Hematopoietic multipotent progenitor cell treated with erythropoietin and hydrocortisone succinate and interleukin-3 and kit ligand, for 8 days (in vitro differentiated cells): ENCODE results near the gene HHATL.
A peak's percentile ranks its signal among the peaks of the same experiment; 100 is the strongest.

Source experiments
- DNase-seq: peaks from one replicate; pipeline ENCODE4 v3.0.0-alpha.2; 2015

The HHATL gene

DNA sequence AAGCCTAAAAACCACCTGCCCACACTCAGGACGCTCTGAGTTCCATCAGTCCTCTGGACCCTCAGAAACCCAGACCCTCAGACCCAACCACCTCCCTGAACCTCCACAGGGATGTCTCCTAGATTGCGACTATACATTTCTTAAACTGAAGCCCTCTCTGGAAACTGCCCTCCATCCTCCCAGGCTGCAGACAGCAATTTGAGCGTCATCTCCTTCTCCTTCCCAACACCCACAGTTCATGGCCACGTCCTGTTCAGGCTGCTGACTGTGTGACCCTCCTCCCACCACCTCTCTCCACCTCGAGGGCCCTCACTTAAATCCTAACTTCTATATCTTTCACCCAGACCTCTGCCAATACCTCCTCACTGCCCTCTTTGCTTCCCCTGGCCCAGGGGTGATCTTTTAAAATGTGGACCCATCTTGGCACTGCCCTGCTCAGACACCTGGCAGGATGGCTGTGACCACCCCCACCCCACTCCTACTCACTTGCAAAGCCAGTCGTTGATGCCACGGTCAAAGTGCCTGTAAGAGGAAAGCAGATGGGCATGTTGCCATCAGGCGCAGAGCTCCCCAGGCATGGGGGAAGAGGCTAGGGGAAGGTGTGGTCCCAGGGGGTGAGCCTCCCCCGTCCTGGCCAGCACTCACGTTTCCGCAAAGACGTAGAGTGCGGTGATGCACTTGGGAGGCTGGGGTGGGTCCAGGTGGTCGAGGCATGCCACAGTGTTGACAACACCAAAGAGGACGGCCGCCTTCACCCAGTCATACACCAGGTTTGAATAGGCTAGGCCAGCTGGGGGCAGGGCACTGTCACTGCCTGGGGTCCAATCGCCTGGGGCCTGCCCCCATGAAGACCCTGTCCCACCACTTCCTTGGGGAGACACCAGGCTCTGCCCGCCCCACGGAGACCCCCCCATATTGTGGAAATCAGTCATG lies 6.0 kb downstream of the HHATL start:
- DNase-seq, result no peak

DNA sequence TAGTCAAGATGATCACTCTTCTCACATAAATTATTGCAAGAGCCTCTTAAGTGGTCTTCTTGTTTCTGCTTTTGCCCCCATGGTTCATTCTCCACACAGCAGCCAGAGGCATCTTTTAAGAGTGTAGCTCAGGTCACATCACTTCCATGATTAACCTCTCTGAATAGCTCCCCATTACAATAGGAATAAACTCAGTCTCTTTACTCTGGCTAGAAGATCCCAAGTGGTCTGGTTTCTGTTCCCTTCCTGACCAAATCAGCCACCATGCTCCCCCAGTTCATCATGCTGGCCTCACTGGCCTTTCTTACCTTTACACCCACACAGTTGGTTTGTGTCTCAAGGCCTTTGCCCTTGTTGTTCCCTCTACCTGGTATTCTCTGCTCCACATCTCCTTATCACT lies 8.2 kb downstream of the HHATL start:
- no peak for DNase-seq

DNA sequence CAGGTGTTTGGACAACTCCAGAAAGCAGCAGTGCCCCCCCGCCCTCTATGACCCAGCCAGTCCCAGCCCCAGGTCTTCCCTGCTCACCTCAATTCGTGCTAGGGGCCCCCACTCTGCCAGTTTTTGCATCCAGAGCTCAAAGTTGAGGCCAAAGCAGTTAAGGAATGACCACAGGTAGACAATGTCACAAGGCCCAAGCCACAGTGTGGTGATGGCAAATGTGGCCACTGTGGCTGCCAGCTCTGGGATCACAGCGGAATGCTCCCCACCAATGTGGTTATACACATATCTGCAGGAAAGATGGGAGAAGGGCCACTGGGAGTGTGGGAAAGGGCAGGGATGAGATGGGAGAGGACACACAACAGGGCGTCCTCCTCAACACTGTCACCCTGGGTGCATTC lies 9.1 kb downstream of the HHATL start:
- DNase-seq, result no peak

DNA sequence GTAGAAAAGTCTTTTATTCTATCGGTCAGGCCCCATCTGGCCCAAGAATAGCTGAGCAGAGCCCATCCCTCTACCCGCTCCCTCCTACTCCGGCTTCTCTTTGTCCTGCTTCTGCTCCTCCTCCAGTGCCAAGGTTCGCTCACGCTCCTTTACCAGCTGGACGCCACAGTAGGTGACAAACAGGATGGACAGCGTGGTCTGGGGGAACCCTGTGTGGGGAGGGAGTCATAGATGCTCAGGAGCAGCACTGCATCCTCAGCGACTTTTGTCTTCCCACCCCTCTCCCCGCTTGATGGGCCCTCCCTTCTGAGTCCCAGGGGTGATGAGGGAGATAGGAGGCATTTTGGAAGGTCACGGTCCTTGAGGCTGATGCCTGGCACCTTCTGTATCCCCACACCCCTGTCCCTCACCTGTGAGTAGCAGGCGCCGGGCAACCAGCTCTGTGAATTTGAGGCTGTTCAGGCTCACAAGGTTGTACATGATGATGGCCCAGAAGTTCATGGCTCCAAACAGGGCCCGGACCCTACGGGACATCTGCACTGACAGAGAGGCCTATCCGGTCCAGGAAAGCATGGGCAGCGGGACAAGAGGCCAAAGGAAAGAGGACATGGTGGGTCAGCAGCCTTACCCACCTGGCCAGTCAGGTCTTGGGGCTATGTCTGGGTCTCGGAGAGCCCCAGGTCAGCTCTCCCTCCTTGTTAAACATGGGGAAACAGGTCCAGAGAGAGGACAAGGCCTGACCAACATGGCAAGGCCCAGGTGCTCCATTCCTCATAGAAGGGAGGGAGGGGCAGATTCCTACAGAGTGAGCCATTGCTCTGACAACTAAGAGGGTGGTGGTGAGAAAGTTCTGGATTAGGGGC lies 9.7 kb downstream of the HHATL start:
- no peak for DNase-seq

DNA sequence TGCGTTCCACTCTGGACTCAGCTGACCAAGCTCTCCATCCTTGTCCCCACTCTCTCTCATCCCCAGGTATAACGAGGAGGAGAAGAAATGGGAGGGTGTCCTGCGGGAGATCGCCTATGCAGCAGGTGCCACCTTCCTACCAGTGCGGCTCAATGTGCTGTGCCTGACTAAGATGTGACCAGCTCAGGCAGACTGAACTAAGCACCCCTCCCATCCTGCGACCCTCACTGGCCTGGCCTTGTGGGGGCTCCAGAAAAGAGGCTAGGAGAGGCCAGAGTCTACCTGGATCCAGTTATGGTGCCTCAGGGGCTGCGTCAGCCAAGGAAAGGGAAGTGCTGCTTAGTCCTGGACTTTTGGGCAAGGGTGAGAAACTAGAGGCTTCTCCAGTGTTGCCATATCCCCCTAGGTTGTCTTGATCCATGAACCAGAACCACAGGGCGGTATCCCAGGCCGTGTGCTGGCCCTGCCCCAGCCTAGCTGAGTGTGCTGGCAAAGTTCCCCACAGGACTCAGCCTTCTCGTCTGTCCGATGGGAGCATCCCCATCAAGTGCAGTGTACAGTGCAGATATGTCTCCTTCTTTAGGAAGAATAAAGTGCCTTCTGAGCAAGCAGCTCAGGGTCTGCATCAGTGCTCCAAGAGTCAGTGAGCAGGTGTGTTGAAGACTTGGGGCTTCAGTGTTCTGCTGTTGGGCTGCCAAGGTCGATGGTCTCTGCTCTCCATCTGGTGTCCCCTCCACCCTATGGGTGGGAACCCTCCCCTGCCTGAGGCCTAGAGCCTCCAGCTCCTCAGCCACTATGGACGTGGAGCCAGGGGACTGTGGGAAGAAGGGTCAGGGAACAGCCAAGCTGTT lies 10.6 kb downstream of the HHATL start:
- DNase-seq, result no peak

DNA sequence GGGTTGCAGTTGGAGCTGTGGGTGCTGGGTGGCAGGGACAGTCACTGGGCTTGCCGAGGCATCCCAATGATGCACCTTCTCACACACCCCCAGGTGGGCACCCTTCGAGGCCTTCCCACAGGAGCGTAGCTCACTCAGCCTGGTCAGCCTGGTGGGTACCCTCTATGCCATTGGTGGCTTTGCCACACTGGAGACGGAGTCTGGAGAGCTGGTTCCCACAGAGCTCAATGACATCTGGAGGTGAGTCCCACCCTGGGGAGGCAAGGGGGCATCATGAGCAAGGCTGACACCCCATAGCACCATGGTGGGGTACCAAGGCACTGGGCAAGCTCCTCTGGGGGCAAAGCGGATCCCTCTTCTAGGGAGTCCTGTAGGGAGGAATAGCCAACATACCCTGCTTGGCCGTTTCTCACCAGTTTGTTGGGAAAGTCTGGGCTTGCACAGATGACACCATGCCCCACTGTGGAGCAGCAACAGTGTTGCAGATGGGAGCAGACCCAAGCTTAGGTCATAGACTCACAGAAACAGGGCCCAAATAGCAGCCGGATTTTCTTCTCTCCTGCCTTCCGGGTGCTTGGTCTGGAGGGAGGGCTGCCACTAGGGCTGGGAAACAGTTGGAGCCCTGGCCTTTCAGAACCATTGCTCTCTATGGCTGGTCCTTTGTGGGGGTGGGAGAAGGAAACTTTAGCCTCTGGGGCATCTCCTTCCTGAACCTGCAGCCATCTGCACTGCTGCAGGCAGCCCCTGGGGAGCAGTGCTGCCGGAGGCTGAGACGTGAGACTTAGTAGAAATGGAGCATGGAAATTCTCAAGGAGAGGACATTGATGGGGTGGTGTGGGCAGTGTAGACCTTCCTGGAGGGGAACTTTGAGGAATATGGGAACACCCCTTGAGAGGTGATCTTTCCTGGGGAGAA lies 11.6 kb downstream of the HHATL start:
- no peak for DNase-seq

DNA sequence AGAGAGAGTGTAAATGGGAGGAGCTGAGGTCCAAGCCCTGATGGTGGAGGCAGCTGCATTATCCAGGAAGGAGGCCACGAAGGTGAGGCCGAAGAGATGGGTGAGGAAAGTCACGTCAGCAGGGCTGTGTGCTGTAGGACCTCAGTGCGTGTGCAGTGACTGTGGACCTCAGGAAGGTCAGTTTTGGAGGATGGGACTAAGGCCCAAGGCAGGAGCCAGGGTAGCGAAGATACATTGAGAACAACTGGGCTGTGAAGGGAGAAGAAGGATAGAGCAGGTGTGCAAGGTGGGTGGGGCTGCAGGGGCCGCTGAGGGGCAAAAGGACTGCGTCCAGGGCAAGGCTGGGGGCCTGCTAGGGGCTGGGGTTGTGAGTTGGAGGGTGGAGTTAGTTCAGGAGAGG lies 12.4 kb downstream of the HHATL start:
- no peak for DNase-seq

DNA sequence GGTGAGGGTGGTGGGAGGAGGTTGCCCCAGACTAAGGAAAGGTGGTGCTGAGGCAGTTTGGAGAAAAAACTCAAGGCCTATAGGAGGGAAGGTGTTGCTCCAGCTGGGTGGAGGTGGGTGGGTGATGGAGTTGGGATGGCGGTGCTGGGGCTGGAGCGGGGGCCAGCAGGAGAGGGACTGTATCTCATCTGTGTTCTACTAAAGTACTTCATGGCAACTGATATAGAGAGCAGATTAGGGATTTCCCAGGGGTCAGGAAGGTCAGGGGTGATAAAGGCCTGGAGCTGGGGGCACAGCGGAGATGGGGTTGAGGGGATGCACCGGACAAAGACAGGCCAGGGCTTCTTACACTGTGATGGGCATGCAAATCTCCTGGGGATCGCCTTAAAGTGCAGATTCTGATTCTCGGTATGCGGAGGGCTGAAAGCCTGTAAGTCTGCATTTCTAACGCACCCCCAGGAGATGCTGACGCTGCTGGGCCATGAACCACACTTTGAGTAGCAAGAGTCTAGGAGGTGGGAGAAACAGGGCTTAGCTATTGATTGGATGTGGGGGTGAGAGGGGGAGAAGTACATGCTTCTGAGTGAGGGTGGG lies 13.1 kb downstream of the HHATL start:
- DNase-seq, result no peak

DNA sequence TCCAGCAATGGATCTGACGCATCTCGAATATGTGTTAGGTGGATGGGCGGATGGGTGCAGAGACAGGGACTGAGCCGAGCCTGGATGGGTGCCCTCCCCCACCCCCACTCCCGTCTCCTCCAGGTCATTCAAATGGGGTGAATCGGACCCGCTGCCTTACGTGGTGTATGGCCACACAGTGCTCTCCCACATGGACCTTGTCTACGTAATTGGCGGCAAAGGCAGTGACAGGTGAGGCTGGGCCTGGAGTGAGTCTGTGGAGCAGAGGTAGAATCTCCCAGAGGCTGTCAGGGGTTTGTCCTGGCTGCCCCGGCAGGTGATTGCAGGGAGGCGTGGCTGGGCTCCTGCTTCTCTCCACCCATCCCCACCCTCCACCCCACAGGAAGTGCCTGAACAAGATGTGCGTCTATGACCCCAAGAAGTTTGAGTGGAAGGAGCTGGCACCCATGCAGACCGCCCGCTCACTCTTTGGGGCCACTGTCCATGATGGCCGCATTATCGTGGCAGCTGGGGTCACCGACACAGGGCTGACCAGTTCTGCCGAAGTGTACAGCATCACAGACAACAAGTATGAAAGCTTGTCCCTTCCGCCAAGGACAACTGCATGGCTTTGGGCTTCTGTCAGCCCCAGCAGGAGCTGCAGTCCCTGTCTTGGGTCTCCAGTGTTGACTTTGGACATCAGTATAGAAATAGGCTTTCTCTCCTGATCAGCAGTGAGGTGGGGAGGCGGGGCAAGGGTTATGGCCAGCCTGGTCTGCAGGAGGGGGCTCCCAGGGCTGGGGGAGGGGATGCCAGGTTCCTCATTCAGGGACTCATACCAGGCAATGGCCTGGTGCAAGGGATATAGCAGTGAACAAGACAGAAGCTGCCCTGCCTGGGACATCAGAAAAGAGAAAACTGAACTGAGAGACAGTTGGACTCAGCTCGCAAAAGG lies 13.8 kb downstream of the HHATL start:
- DNase-seq, result no peak

DNA sequence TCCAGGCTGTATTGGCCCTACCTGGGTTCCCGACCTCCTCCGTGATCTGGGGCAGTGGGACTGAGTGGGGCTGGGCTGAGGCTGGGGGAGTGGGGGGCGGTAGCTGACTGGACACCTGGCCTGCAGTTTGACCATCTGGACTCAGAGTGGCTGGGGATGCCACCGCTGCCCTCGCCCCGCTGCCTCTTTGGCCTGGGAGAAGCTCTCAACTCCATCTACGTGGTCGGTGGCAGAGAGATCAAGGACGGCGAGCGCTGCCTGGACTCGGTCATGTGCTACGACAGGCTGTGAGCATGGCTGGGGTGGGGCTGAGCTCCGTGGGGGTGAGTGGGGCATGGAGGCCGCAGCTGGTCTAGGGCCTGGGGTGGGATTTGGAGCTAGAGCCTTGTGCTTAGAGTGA lies 14.6 kb downstream of the HHATL start:
- no peak for DNase-seq

DNA sequence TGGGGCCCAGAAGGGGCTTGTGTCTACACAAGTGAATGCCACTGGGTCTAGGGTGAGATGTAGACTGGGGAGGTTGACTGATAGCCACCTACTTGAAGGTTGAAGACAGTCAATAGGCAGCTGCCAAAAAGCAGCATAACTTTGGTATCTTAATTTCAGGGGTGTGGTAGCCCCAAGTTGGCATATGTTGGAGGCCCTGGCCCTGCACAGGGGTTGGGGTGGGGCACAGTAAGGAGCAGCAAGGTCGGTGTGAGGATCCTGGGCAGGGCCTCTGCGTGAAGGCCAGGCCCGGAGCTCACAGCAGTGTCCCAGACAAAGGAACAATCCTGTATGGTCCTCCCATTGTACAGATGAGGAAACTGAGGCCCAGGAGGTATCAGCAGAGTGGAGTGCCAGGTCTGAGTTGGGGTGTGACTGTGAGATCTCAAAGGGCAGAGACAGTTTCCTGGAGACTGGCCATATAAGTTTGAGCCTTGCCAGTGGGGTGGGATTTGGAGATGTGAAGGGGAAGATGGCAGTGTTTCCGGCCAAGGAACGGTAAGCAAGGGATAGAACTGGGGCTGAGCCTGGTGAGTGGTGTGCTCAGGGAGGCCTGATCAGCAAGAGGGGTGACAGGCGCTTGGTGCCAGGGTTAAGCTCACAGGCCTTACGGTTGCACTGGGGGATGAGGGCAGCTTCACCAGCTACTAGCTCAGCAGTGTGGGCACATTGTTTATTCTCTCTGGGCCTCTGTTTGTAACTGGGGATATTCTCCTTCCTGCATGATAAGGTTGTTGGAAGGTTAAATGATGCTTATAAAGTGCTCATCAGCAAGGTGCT lies 15.6 kb downstream of the HHATL start:
- no peak for DNase-seq

DNA sequence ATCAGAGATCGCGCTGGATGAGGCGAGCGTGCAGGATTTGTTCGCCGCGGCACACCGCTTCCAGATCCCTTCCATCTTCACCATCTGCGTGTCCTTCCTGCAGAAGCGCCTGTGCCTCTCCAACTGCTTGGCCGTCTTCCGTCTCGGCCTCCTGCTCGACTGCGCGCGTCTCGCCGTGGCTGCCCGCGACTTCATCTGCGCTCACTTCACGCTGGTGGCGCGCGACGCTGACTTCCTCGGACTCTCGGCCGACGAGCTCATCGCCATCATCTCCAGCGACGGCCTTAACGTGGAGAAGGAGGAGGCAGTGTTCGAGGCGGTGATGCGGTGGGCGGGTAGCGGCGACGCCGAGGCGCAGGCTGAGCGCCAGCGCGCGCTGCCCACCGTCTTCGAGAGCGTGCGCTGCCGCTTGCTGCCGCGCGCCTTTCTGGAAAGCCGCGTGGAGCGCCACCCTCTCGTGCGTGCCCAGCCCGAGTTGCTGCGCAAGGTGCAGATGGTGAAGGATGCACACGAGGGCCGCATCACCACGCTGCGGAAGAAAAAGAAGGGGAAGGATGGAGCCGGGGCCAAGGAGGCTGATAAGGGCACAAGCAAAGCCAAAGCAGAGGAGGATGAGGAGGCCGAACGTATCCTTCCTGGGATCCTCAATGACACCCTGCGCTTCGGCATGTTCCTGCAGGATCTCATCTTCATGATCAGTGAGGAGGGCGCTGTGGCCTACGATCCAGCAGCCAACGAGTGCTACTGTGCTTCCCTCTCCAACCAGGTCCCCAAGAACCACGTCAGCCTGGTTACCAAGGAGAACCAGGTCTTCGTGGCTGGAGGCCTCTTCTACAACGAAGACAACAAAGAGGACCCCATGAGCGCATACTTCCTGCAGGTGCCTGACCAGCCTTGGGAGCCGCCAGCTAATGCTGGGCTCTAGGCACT lies 16.4 kb downstream of the HHATL start:
- DNase-seq, result no peak

DNA sequence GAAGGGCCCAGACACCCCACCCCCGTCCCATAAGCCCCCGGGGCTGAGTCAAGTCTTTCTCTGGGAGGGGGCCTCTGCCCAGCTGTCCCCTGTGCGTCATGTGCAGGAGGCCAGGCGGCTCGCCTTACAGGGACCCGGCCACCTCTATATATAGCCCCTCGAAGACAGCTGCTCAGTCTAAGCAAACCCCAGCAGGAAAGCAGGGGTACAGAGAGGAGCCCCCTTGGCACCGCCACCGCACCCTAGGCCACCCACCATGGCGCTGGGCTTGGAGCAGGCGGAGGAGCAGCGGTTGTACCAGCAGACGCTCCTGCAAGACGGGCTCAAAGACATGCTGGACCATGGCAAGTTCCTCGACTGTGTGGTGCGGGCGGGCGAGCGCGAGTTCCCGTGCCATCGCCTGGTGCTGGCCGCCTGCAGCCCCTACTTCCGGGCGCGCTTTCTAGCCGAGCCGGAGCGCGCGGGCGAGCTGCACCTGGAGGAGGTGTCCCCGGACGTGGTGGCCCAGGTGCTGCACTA lies 17.2 kb downstream of the HHATL start, which contains the start of gene KLHL40:
Gene KLHL40, plus strand, starts transcription at position 175 of the 519 bp plus-strand sequence. Its CDS starts 82 bp downstream, at position 257.
- no peak for DNase-seq

DNA sequence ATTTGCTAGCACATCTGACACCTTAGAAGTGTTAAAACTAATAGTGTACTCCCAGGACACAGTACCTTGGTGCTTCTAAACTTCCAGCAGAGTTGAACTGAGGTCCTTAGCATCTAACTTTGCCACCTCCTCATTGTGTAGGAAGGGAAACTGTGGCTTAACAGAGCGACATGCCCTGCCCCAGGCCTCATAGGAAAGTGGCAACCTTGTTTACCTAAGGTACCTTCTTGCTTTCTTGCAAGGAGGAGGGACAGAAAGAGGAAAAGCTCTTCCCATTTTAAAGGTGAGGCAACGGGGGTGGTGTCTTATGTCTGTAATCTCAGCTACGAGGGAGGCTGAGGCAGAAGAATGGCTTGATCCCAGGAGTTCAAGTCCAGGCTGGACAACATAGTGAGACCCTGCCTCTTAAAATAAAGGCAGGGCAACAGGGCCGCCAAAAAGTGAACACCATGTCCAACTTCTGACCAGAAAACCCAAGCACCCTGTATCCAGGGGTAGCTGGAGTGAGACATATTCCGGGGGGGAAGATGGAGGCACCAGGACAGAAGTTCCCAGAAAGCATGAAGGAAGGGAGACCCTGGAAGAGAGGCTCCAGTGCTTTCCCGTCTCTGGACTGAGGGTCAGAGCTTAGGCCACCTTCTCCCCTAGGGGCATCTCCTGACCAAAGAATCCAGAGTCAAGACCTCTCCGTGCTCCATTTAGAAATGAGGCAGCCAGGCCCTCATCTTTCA lies 17.8 kb downstream of the HHATL start:
- DNase-seq, result no peak

DNA sequence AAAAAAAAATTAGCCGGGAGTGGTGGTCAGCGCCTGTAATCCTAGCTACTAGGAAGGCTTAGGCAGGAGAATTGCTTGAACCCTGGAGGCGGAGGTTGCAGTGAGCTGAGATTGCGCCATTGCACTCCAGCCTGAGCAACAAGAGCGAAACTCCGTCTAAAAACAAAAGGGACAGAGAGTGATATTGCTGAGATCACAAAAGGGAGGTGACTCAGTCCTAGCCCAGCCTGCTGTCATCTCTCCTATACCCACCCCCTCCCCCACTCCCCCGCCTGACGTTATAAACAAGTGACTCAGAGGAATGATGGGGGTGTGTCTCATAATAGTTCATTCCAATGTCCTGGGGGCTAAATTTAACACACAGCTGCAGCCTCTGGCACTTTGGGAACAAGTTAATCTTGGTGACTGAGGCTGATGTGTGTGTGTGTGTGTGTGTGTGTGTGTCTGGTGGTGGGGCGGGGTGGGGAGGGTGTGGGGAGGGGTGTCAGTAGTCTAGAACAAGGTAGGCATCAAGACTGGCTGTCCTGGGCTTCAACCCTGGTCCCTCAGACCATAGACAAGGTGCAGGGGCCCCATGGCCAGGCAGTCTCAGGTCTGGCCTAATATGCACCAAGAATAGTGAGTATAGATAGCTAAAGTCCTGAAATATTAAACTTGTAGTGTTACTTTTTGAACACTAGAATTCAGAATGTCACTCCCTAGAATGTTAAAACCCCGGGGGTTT lies 18.6 kb downstream of the HHATL start:
- DNase-seq, result peak; percentile 9
